Liver (tissue), 9 donors: ENCODE results near the gene IKZF3. TPM values are rescaled to one million over a fixed set of nuclear protein-coding genes. Genes with fewer than 3 reads are reported as not detected.
"Not testable (repeated sequence)": the region's sequence is repeated elsewhere in the genome, so short reads cannot be mapped to it uniquely, and the experiment has no call there.

Experiments
- DNase-seq: peaks from one replicate; pipeline ENCODE4 v3.0.0-alpha.2; 2017; ENCODE audit warnings: low spot score
- H3K27ac ChIP-seq, 2 donors: one replicate each; pipeline ENCODE4 v1.7.0; 2013; ENCODE audit warnings: inconsistent platforms in 2 of 2, low read length in 2 of 2, control low read depth in 1 of 2, low read depth in 1 of 2, mild to moderate bottlenecking in 1 of 2
- H3K27me3 ChIP-seq, 4 donors: one replicate each; pipeline versions ENCODE4 v1.6.1 to v1.7.0; 2013; ENCODE audit warnings: low read length in 3 of 4, inconsistent platforms in 1 of 4, mild to moderate bottlenecking in 1 of 4, moderate library complexity in 1 of 4; ENCODE audit not compliant: control insufficient read depth in 4 of 4, insufficient read depth in 4 of 4
- H3K36me3 ChIP-seq, 4 donors: one replicate each; pipeline versions ENCODE4 v1.6.1 to v1.7.0; 2013; ENCODE audit warnings: low read length in 3 of 4, mild to moderate bottlenecking in 3 of 4, low read depth in 1 of 4, moderate library complexity in 1 of 4; ENCODE audit not compliant: control insufficient read depth in 4 of 4, insufficient read depth in 3 of 4
- H3K4me1 ChIP-seq, 4 donors: one replicate each; pipeline versions ENCODE4 v1.6.1 to v1.7.0; 2013; ENCODE audit warnings: low read length in 3 of 4, mild to moderate bottlenecking in 3 of 4, moderate library complexity in 1 of 4; ENCODE audit not compliant: control insufficient read depth in 4 of 4, insufficient read depth in 4 of 4
- H3K4me3 ChIP-seq, 3 donors: one replicate each; pipeline versions ENCODE4 v1.6.1 to v1.7.0; 2013; ENCODE audit warnings: low read length in 3 of 3, control low read depth in 1 of 3, low read depth in 1 of 3, mild to moderate bottlenecking in 1 of 3
- H3K9ac ChIP-seq, 2 donors: one replicate each; pipeline ENCODE4 v1.7.0; 2013; ENCODE audit warnings: low read length in 2 of 2, mild to moderate bottlenecking in 2 of 2, moderate library complexity in 2 of 2, control low read depth in 1 of 2, low read depth in 1 of 2
- H3K9me3 ChIP-seq, 4 donors: one replicate each; pipeline versions ENCODE4 v1.6.1 to v1.7.0; 2013; ENCODE audit warnings: low read length in 3 of 4; ENCODE audit not compliant: control insufficient read depth in 4 of 4
- ATF3 ChIP-seq: IDR thresholded peaks from 2 replicates; pipeline ENCODE4 v1.6.1; 2016; ENCODE audit warnings: antibody characterized with exemption
- FOXA1 ChIP-seq: IDR thresholded peaks from 2 replicates; pipeline ENCODE4 v1.6.1; 2016; ENCODE audit warnings: antibody characterized with exemption
- GABPA ChIP-seq, 2 donors: IDR thresholded peaks in 1 of 2; conservative IDR thresholded peaks in 1 of 2; 2 replicates each; pipeline ENCODE4 v1.6.1; 2016; ENCODE audit warnings: antibody characterized with exemption in 2 of 2, mild to moderate bottlenecking in 1 of 2, moderate library complexity in 1 of 2
- HNF4G ChIP-seq: IDR thresholded peaks from 2 replicates; pipeline ENCODE4 v1.6.1; 2016; ENCODE audit warnings: antibody characterized with exemption
- JUND ChIP-seq, 2 donors: IDR thresholded peaks; 2 replicates each; pipeline ENCODE4 v1.6.1; 2016; ENCODE audit warnings: antibody characterized with exemption in 2 of 2
- NR2F2 ChIP-seq: IDR thresholded peaks from 2 replicates; pipeline ENCODE4 v1.6.1; 2016; ENCODE audit warnings: antibody characterized with exemption
- REST ChIP-seq: IDR thresholded peaks from 2 replicates; pipeline ENCODE4 v1.6.1; 2016; ENCODE audit warnings: antibody characterized with exemption, mild to moderate bottlenecking
- RXRA ChIP-seq, 2 donors: IDR thresholded peaks; 2 replicates each; pipeline ENCODE4 v1.6.1; 2017 to 2018; ENCODE audit warnings: antibody characterized with exemption in 2 of 2, mild to moderate bottlenecking in 1 of 2
- SP1 ChIP-seq: IDR thresholded peaks from 2 replicates; pipeline ENCODE4 v1.6.1; 2018; ENCODE audit warnings: antibody characterized with exemption, mild to moderate bottlenecking
- TAF1 ChIP-seq: conservative IDR thresholded peaks from 2 replicates; pipeline ENCODE4 v1.6.1; 2016; ENCODE audit warnings: antibody characterized with exemption, mild to moderate bottlenecking
- YY1 ChIP-seq: IDR thresholded peaks from 2 replicates; pipeline ENCODE4 v1.6.1; 2016; ENCODE audit warnings: antibody characterized with exemption, mild to moderate bottlenecking
- WGBS: extraction: QIAGEN DNeasy Blood & Tissue Kit; methylation state at CpG from one replicate; pipeline ENCODE4 v1.1.7; 2013; 5-methylcytosine and 5-hydroxymethylcytosine counted together
- polyA plus RNA-seq, 2 donors: library from polyadenylated mRNA; stranded (reverse) in 1 of 2; unstranded in 1 of 2; fragments of 200-250 nt in 1 of 2; fragments of >200 nt in 1 of 2; fragmentation: Nextera tagmentation in 1 of 2; extraction: Ambion mirVana in 1 of 2; gene quantifications; one replicate each; pipeline versions ENCODE4 v1.2.1 to v1.2.3, GENCODE V29; 2013 to 2015
- total RNA-seq, 2 donors: library from RNA; depleted of rRNA; stranded (reverse); fragments of >200 nt; gene quantifications; one replicate each; pipeline ENCODE4 v1.2.3, GENCODE V29; 2014
- donor health status: healthy.
- donor health status: healthy.
- donor health status: healthy.
- donor health status: healthy.
- donor health status: healthy.

The IKZF3 gene
- total and polyA plus RNA-seq, 4 donors, result 0.32 to 2.3 (median 0.83) TPM

- not testable (repeated sequence) for H3K27me3 ChIP-seq, DNase-seq, H3K27ac ChIP-seq, H3K36me3 ChIP-seq, H3K4me3 ChIP-seq, H3K9me3 ChIP-seq, H3K4me1 ChIP-seq, H3K9ac ChIP-seq
- 88% methylated on average over 9 of the region's 9 CpGs for WGBS
Observed at GRCh38 chr17:39855911-39856649, 8.0 kb downstream of the IKZF3 start.

- H3K9ac ChIP-seq, result no peak overlapping the region
- no peaks in the 10 kb centered on the region for H3K27me3 ChIP-seq
- H3K36me3 ChIP-seq, result no peaks in the 10 kb centered on the region
- TF ChIP-seq YY1, result no peak
- TF ChIP-seq NR2F2, result no peak
- no peak for TF ChIP-seq REST
- no peak for TF ChIP-seq RXRA (IDR thresholded peaks at IDR 0.05)
- TF ChIP-seq ATF3, result no peak
- TF ChIP-seq JUND (IDR thresholded peaks at IDR 0.05), result no peak
- H3K27ac ChIP-seq, result no peak overlapping the region
- 81% methylated on average over 2 of the region's 2 CpGs for WGBS
- no peak overlapping the region for H3K4me3 ChIP-seq
- no peak for DNase-seq
- no peaks in the 10 kb centered on the region for H3K9me3 ChIP-seq
- H3K4me1 ChIP-seq, result no peaks in the 10 kb centered on the region
Observed at GRCh38 chr17:39854909-39855308, 9.2 kb downstream of the IKZF3 start.

- no peaks in the 10 kb centered on the region for H3K27me3 ChIP-seq
- no peak overlapping the region for H3K9ac ChIP-seq
- H3K9me3 ChIP-seq, result no peaks in the 10 kb centered on the region
- no peak for DNase-seq
- H3K4me1 ChIP-seq, result no peaks in the 10 kb centered on the region
- H3K36me3 ChIP-seq, result no peaks in the 10 kb centered on the region
- H3K27ac ChIP-seq, result no peak overlapping the region
- TF ChIP-seq GABPA (IDR thresholded peaks at IDR 0.05 in 1 of 2, conservative IDR thresholded peaks at IDR 0.05 in 1 of 2) (no peak), SP1 (no peak), TAF1 (no peak), FOXA1 (no peak), JUND (IDR thresholded peaks at IDR 0.05) (no peak), HNF4G (no peak)
- no peak overlapping the region for H3K4me3 ChIP-seq
- 60% methylated on average over 3 of the region's 3 CpGs for WGBS
Observed at GRCh38 chr17:39852239-39852638, 11.9 kb downstream of the IKZF3 start.

- not testable (repeated sequence) for H3K9ac ChIP-seq, H3K4me1 ChIP-seq, H3K27ac ChIP-seq, H3K36me3 ChIP-seq, H3K27me3 ChIP-seq, DNase-seq, H3K4me3 ChIP-seq, H3K9me3 ChIP-seq
Observed at GRCh38 chr17:39850186-39850585, 13.9 kb downstream of the IKZF3 start.
